COR-L47 (cell line): ENCODE measurements around the gene ZNF451.

Experiments used
- DNase-seq: peaks from one replicate; lab custom pipeline; 2025; lab: John Stamatoyannopoulos, UW

Gene ZNF451

DNA sequence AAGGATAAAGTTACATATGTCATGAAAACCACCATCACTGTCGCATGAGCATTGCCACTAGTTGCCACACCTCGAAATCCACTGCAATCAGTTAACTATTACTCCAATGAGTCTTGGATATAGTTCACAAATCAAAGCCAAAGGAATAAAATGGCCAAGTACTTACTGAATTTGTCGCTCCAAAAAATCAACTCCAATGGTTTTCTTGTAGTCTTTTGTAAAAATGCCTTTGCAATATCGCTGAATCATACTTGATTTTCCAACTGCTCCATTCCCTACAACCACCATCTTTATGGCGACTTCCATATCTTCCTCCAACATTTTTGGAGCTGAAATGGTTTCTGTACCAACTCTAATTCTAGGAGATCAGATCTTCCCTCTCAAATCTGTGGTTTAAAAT is 120.1 kb downstream of the ZNF451 start:
- no peak for DNase-seq

DNA sequence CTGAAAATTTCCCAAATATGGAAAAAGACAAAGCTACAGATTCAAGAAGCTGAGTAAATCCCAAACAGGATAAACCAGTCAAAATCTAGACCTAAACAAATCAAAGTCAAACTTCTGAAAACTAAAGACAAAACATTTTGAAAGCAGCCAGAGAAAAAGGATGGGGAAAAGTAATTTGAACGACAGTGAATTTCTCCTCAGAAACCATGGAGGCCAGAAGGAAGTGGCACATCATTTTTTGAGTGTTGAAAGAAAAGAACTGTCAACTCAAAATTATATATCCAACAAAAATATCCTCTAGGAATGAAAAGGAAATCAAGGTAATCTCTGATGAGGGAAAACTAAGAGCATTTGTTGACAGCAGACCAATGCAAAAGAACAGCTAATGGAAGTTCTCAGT is 125.3 kb downstream of the ZNF451 start:
- DNase-seq: no peak

DNA sequence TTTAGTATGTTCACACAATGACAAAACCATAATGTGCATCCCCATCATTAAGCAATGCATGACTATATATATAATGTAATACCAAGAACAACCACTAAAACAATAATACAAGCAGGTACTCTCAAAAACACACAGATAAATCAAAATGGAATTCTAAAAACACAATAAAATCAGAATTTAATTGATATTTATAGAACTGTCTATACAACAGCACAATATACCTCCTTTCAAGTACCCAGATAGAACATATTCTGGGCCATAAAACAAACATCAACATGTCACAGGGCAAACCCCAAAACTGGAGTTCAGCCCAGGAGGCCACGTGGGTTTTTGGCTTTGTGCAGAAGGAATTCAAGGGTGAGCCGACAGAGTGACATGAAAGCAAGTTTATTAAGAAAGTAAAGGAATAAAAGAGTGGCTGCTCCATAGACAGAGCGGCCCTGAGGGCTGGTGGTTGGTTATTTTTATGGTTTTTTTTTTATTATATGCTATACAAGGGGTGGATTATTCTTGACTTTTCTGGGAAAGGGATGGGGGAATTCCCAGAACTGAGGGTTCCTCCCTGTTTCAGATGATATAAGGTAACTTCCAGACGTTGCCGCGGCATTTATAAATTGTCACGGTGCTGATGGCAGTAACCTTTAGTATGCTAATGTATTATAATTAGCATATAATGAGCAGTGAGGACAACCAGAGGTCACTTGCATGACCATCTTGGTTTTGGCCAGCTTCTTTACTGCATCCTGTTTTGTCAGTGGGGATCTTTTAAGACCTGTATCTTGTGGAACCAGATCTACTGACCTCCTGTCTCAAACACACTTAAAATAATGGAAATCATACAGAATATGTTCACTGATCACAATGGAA is 126.5 kb downstream of the ZNF451 start:
- no peak for DNase-seq

DNA sequence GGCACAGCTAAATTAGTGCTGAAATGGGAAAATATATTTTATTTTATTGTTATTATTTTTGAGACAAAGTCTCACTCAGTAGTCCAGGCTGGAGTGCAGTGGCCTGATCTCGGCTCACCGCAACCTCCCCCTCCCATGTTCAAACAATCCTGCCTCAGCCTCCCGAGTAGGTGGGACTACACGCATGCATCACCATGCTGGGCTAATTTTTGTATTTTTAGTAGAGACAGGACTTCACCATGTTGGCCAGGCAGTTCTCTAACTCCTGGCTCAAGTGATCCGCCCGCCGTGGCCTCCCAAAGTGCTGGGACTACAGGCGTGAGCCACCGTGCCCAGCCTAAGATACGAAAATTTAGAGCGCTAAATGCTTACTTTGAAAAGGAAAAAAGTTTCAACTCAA is 127.3 kb downstream of the ZNF451 start:
- DNase-seq: no peak
